ENCODE results near the gene RCAN2. TPM values are rescaled to one million over a fixed set of nuclear protein-coding genes. Genes with fewer than 3 reads are reported as not detected.

RCAN2 gene
- total RNA-seq, 1 experiment from 2014 or later, result not detected

DNA sequence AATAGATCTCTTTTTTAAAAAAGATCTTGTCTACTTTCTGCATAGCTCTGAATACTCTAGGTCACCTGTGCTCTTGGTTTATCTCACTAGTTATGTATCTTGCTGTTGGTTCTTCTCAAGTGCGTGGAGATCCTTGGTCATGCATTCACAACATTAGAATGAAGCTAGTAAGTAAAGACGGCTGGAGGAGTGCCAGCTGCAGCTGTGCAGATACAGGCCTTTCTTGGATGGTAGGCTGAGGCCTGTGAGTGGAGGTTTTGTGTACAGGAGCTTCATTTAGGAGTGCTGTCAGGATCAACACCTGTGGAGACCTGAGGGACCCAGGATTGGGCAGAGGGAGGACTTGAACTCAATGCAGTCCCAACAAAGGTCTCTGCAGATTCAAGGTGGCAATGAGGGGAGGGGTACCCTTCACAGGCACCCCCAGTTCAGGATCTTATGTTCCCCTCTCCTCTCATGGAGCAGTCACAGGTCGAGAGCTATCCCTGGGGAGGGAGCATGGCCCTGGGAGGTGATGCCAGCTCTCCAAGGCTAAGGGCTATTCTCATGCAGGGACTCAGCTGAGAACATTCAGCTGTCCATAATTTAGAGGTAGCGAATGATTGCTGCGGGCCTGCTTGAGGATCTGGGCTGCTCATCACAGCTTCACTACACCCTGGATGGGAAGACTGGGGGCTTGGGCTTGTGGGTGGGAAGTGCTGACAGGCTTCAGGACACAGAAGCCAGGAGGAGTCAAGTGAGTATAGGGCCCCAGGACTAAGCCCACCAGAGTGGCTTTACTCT lies 221.6 kb downstream of the RCAN2 start:
- Histone ChIP-seq H3K9me3 (ENCODE audit: low read depth, low read length, poor library complexity, severe bottlenecking) (no peaks in the 10 kb centered on the region), H3K4me3 (ENCODE audit: low read depth, low read length, poor library complexity, severe bottlenecking) (no peak overlapping the region), H3K27me3 (replicated peaks; ENCODE audit: insufficient read depth, low read depth, low read length, poor library complexity) (peaks cover 46% of the 10 kb centered on the region), H3K4me1 (ENCODE audit: insufficient read depth, low read length, poor library complexity, severe bottlenecking) (peaks cover 6% of the 10 kb centered on the region), H3K27ac (ENCODE audit: low read depth, low read length, poor library complexity, severe bottlenecking) (no peak overlapping the region), H3K36me3 (ENCODE audit: insufficient read depth, low read length, poor library complexity, severe bottlenecking) (no peaks in the 10 kb centered on the region)
- DNase-seq (ENCODE audit: low spot score), result no peak
- ChIA-PET CTCF (interaction anchor here (0.6 kb wide), 1 partner anchor 21 kb away, joined by 4 read pairs; no protein-coding TSS in a partner anchor), POLR2A (ENCODE audit: low non-redundant PET) (no interaction called here)
- intact Hi-C loops (cut with micrococcal nuclease; ENCODE audit: unreplicated experiment), result no loop called here
- TF ChIP-seq EZH2 (IDR thresholded peaks at IDR 0.05; ENCODE audit: borderline replicate concordance, low read depth, low read length, poor library complexity, severe bottlenecking), result no peak
- no peak for TF ChIP-seq CTCF (conservative IDR thresholded peaks at IDR 0.05; ENCODE audit: low read depth, low read length)
- no TSS peak for BruUV-seq (replicated peaks)

GRCh38 chr6:46267515-46267914 lies 223.7 kb downstream of the RCAN2 start:
- Histone ChIP-seq H3K9me3 (ENCODE audit: low read depth, low read length, poor library complexity, severe bottlenecking) (no peaks in the 10 kb centered on the region), H3K36me3 (ENCODE audit: insufficient read depth, low read length, poor library complexity, severe bottlenecking) (no peaks in the 10 kb centered on the region), H3K4me1 (ENCODE audit: insufficient read depth, low read length, poor library complexity, severe bottlenecking) (peaks cover 25% of the 10 kb centered on the region), H3K4me3 (ENCODE audit: low read depth, low read length, poor library complexity, severe bottlenecking) (no peak overlapping the region), H3K27me3 (replicated peaks; ENCODE audit: insufficient read depth, low read depth, low read length, poor library complexity) (peaks cover 42% of the 10 kb centered on the region), H3K27ac (ENCODE audit: low read depth, low read length, poor library complexity, severe bottlenecking) (no peak overlapping the region)
- ChIA-PET CTCF (no interaction called here), POLR2A (ENCODE audit: low non-redundant PET) (no interaction called here)
- DNase-seq (ENCODE audit: low spot score), result no peak
- intact Hi-C loops (cut with micrococcal nuclease; ENCODE audit: unreplicated experiment), result no loop called here
- BruUV-seq (replicated peaks), result no TSS peak
- no peak for TF ChIP-seq EZH2 (IDR thresholded peaks at IDR 0.05; ENCODE audit: borderline replicate concordance, low read depth, low read length, poor library complexity, severe bottlenecking)
- no peak for TF ChIP-seq CTCF (conservative IDR thresholded peaks at IDR 0.05; ENCODE audit: low read depth, low read length)

GRCh38 chr6:46265373-46265772 lies 225.9 kb downstream of the RCAN2 start:
- no TSS peak for BruUV-seq (replicated peaks)
- Histone ChIP-seq H3K4me1 (ENCODE audit: insufficient read depth, low read length, poor library complexity, severe bottlenecking) (peaks cover 25% of the 10 kb centered on the region), H3K9me3 (ENCODE audit: low read depth, low read length, poor library complexity, severe bottlenecking) (no peaks in the 10 kb centered on the region), H3K27me3 (replicated peaks; ENCODE audit: insufficient read depth, low read depth, low read length, poor library complexity) (peaks cover 59% of the 10 kb centered on the region), H3K4me3 (ENCODE audit: low read depth, low read length, poor library complexity, severe bottlenecking) (no peak overlapping the region), H3K27ac (ENCODE audit: low read depth, low read length, poor library complexity, severe bottlenecking) (no peak overlapping the region), H3K36me3 (ENCODE audit: insufficient read depth, low read length, poor library complexity, severe bottlenecking) (no peaks in the 10 kb centered on the region)
- no peak for DNase-seq (ENCODE audit: low spot score)
- CTCF ChIA-PET, result no interaction called here
- TF ChIP-seq CTCF (conservative IDR thresholded peaks at IDR 0.05; ENCODE audit: low read depth, low read length) (no peak), EZH2 (IDR thresholded peaks at IDR 0.05; ENCODE audit: borderline replicate concordance, low read depth, low read length, poor library complexity, severe bottlenecking) (no peak)
- intact Hi-C loops (cut with micrococcal nuclease; ENCODE audit: unreplicated experiment), result no loop called here
- POLR2A ChIA-PET (ENCODE audit: low non-redundant PET), result no interaction called here

Measured in A673 (cell line).